Cardiac muscle cell (in vitro differentiated cells and primary cell): ENCODE data around the gene SIX4. TPM values are rescaled to one million over a fixed set of nuclear protein-coding genes. Genes with fewer than 3 reads are reported as not detected.

Experiments used
- DNase-seq, 2 donors: peaks; one replicate each; pipeline versions ENCODE4 v3.0.0 to v3.0.0-alpha.2; 2010 to 2017; ENCODE audit warnings: low read depth in 1 of 2, low spot score in 1 of 2
- H3K27ac ChIP-seq: fragments of 200-600 bp; sonication (generic); 2 replicates; pipeline ENCODE4 v1.5.1; 2016
- H3K27me3 ChIP-seq: fragments of 200-600 bp; sonication (generic); 2 replicates; pipeline ENCODE4 v1.6.0; 2016; ENCODE audit warnings: control low read depth
- H3K36me3 ChIP-seq: fragments of 200-600 bp; sonication (generic); 2 replicates; pipeline ENCODE4 v1.5.1; 2016; ENCODE audit warnings: control low read depth
- H3K4me1 ChIP-seq: fragments of 200-600 bp; sonication (generic); 2 replicates; pipeline ENCODE4 v1.8.1; 2017; ENCODE audit warnings: low read depth, mild to moderate bottlenecking, mixed run types
- H3K4me3 ChIP-seq: fragments of 200-600 bp; sonication (generic); 2 replicates; pipeline ENCODE4 v1.5.1; 2016; ENCODE audit warnings: mild to moderate bottlenecking
- H3K9me3 ChIP-seq: fragments of 200-600 bp; sonication (generic); 2 replicates; pipeline ENCODE4 v1.5.1; 2017; ENCODE audit warnings: low read depth, mild to moderate bottlenecking, control low read depth
- polyA plus RNA-seq: library from polyadenylated mRNA; unstranded; fragments of >200 nt; fragmentation: Nextera tagmentation; extraction: Ambion mirVana; gene quantifications from 2 replicates; pipeline ENCODE4 v1.2.1, GENCODE V29; 2016
- total RNA-seq: library from RNA; depleted of rRNA; stranded (reverse); fragments of >200 nt; gene quantifications from 2 replicates; pipeline ENCODE4 v1.2.3, GENCODE V29; 2016
- TF ChIP-seq, protein P1 (sequence below): IDR thresholded peaks from 2 replicates; pipeline ENCODE4 v1.5.1; 2012; ENCODE audit warnings: low read depth, mild to moderate bottlenecking, low read length

The SIX4 gene
- total and polyA plus RNA-seq, 2 experiments from 2014 or later, result 3.4 to 25.0 TPM

DNA sequence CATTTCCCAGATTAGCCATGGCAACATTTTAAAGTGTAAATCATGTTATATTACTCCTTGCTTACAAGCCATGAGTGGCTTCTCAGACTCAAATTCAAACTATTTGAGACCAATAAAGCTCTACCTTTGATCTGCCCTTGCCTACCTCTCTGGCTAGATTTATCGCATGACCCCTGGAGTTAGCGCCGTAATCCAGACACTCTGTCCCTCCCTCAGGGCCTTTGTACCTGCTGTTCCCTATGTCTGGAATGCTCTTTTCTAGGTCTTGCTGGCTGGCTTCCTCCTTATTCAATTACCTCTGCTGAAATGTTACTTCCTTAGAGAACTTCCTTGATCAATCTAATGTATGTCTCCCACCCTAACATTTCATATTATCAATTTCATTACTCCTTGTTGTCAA is 16.3 kb downstream of the SIX4 start:
- DNase-seq, result no peak
- Histone ChIP-seq H3K27me3 (no peaks in the 10 kb centered on the region), H3K36me3 (peaks cover 3% of the 10 kb centered on the region), H3K9me3 (no peaks in the 10 kb centered on the region), H3K27ac (no peak overlapping the region), H3K4me1 (no peaks in the 10 kb centered on the region), H3K4me3 (no peak overlapping the region)
- TF ChIP-seq, protein P1, sequence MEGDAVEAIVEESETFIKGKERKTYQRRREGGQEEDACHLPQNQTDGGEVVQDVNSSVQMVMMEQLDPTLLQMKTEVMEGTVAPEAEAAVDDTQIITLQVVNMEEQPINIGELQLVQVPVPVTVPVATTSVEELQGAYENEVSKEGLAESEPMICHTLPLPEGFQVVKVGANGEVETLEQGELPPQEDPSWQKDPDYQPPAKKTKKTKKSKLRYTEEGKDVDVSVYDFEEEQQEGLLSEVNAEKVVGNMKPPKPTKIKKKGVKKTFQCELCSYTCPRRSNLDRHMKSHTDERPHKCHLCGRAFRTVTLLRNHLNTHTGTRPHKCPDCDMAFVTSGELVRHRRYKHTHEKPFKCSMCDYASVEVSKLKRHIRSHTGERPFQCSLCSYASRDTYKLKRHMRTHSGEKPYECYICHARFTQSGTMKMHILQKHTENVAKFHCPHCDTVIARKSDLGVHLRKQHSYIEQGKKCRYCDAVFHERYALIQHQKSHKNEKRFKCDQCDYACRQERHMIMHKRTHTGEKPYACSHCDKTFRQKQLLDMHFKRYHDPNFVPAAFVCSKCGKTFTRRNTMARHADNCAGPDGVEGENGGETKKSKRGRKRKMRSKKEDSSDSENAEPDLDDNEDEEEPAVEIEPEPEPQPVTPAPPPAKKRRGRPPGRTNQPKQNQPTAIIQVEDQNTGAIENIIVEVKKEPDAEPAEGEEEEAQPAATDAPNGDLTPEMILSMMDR, result no peak

DNA sequence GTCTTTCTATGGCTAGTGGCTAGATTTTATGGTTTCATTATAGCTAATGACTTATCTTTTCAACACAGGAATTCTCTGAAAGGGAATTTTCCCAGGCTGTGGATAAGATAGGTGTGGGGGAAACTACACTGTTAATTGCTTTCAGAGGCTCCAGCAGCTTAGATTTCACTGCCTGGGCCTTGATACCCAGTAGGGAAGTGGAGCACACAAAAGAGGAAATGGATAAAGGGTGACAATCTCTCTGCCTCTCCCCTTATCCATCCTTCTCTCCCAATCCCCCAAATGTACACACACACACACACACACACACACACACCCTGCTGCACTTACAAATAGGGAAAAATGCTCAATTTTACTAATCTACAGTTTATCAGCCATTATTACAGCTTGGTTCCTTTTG is 19.1 kb downstream of the SIX4 start:
- no peak overlapping the region for H3K27ac ChIP-seq
- TF ChIP-seq, protein P1, result no peak

DNA sequence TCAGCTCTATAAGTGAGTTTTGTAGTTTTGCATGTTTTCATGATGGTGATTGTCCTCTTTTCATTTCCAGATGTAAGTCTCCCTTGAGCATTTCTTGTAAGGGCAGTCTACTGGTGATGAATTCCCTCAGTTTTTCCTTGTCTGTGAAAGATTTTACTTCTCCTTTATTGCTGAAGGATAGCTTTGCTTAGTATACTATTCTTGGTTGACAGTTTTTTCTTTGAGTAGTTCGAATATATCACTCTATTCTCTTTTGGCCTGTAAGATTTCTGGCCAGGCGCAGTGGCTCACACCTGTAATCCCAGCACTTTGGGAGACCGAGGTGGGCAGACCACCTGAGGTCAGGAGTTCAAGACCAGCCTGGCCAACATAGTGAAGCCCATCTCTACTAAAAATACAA is 23.6 kb downstream of the SIX4 start:
- TF ChIP-seq, protein P1, result no peak
- no peaks in the 10 kb centered on the region for H3K36me3 ChIP-seq
- H3K27ac ChIP-seq, result no peak overlapping the region
- no peaks in the 10 kb centered on the region for H3K9me3 ChIP-seq
- DNase-seq, result no peak
- H3K27me3 ChIP-seq, result no peaks in the 10 kb centered on the region
- H3K4me3 ChIP-seq, result no peak overlapping the region
- no peaks in the 10 kb centered on the region for H3K4me1 ChIP-seq

More for the DNA sequence above, 19.1 kb downstream of the SIX4 start:
- no peak for DNase-seq
- Histone ChIP-seq H3K9me3 (no peaks in the 10 kb centered on the region), H3K4me3 (no peak overlapping the region), H3K36me3 (no peaks in the 10 kb centered on the region), H3K4me1 (no peaks in the 10 kb centered on the region), H3K27me3 (no peaks in the 10 kb centered on the region)

DNA sequence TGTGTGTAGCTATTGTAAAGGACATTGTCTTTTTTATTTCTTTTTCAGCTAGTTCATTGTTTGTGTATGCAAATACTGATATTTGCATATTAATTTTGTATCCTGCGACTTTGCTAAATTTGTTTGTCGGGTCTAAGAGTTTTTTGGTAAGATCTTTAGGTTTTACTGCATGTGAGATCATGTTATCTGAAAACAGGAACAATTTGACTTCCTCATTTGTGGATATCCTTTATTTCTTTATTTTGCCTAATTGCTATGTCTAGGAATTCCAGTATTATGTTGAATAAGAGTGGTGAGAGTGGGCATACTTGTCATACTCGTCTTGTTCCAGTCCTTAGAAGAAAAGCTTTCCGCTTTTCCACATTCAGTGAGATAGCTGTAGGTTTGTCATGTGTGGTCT is 28.8 kb downstream of the SIX4 start:
- TF ChIP-seq, protein P1, result no peak
- no peak for DNase-seq
- H3K36me3 ChIP-seq, result no peaks in the 10 kb centered on the region
- H3K27ac ChIP-seq, result no peak overlapping the region
- H3K9me3 ChIP-seq, result no peaks in the 10 kb centered on the region
- H3K4me1 ChIP-seq, result no peaks in the 10 kb centered on the region
- no peaks in the 10 kb centered on the region for H3K27me3 ChIP-seq
- no peak overlapping the region for H3K4me3 ChIP-seq

DNA sequence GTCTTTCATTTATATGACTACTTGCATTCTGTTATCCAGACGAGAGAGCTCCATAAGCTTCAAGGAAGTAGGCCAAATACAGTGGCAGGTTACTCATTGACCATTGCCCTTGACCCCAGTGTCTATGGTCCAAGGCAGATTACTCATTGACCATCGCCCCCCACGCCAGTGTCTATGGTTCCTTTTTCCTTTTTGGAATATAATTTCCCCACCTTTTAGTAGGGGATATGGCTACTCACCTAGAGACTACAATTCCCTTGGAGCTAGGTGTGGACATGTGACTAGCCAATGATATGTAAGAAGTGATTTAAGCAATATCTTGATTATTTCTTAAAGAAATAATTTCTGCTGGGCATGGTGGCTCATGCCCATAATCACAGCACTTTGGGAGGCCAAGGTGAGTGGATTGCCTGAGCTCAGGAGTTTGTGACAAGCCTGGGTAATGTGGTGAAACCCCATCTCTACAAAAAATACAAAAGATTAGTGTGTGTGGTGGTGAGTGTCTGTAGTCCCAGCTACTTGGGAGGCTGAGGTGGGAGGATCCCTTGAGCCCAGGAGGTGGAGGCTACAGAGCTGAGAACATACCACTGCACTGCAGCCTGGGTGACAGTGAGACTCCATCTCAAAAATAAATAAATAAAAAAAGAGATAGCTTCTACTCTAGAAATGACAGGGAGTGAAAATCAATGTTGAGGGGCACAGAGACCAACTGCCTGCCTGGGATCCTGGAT is 32.6 kb downstream of the SIX4 start:
- H3K36me3 ChIP-seq, result no peaks in the 10 kb centered on the region
- H3K4me1 ChIP-seq, result no peaks in the 10 kb centered on the region
- DNase-seq, result no peak
- TF ChIP-seq, protein P1, result no peak
- no peak overlapping the region for H3K4me3 ChIP-seq
- H3K27me3 ChIP-seq, result no peaks in the 10 kb centered on the region
- no peak overlapping the region for H3K27ac ChIP-seq
- no peaks in the 10 kb centered on the region for H3K9me3 ChIP-seq
